HCT116 (cell line): ENCODE data around the gene MAGOHB. TPM values are rescaled to one million over a fixed set of nuclear protein-coding genes. Genes with fewer than 3 reads are reported as not detected.

Source experiments
- ATAC-seq: fragments of 200-7000 bp; cut with Tn5 transposase; 2 replicates; pipeline ENCODE4 v1.9.1; 2020; ENCODE audit warnings: mild to moderate bottlenecking, moderate library complexity
- BruUV-seq: library from RNA; stranded (reverse); fragments of 400-500 nt; replicated peaks from 2 replicates; lab custom pipeline; 2021; lab: Mats Ljungman, UMichigan
- CTCF ChIA-PET: fragments of 300-600 bp; sonication (Branson Sonifier 250); formaldehyde crosslinking; loops from one replicate; lab custom pipeline; 2021; ENCODE audit warnings: antibody characterized with exemption; lab: Charles Lee
- POLR2A ChIA-PET: fragments of 300-600, 350-600 bp; sonication (Branson Sonifier 250); formaldehyde crosslinking; loops from one replicate; lab custom pipeline; 2021; ENCODE audit warnings: antibody characterized with exemption; lab: Charles Lee
- RAD21 ChIA-PET, 2 experiments: fragments of 300-600 bp; sonication (Branson Sonifier 250); formaldehyde crosslinking; loops; one replicate each; lab custom pipeline; 2023; ENCODE audit warnings: low total read pairs in 2 of 2; ENCODE audit not compliant: uncharacterized antibody in 2 of 2, unreplicated experiment in 2 of 2, low non-redundant PET in 1 of 2; lab: Charles Lee
- DNase-seq: peaks from one replicate; pipeline ENCODE4 v3.0.0-alpha.2; 2010; ENCODE audit warnings: low read depth, low spot score
- H2AFZ ChIP-seq: fragments of 200-600 bp; shearing (Covaris generic), sonication (generic); 2 replicates; pipeline ENCODE4 v1.6.1; 2017; ENCODE audit warnings: low read depth, mixed run types, mixed read lengths, antibody characterized with exemption, low read length; ENCODE audit not compliant: poor library complexity, severe bottlenecking
- H3K27ac ChIP-seq: 2 replicates; pipeline ENCODE4 v1.5.1; 2012; ENCODE audit warnings: low read depth, low read length
- H3K27me3 ChIP-seq: fragments of 200-600 bp; sonication (generic); 2 replicates; pipeline ENCODE4 v1.6.1; 2016; ENCODE audit warnings: mixed run types, low read length, mixed read lengths; ENCODE audit not compliant: insufficient read depth
- H3K36me3 ChIP-seq, 2 experiments: fragments of 200-500 bp in 1 of 2; fragments of 200-600 bp in 1 of 2; sonication (Bioruptor generic) in 1 of 2; sonication (generic) in 1 of 2; 2 replicates each; pipeline versions ENCODE4 v1.5.1 to v1.6.1; 2014 to 2016; ENCODE audit warnings: low read length in 2 of 2, inconsistent platforms in 1 of 2, mixed read lengths in 1 of 2, mixed run types in 1 of 2; ENCODE audit not compliant: insufficient read depth in 2 of 2, control insufficient read depth in 1 of 2
- H3K4me1 ChIP-seq, 2 experiments: fragments of 200-600 bp in 1 of 2; sonication (generic) in 1 of 2; 2 replicates each; pipeline versions ENCODE4 v1.5.1 to v1.6.1; 2012 to 2017; ENCODE audit warnings: low read length in 2 of 2, inconsistent platforms in 1 of 2, mild to moderate bottlenecking in 1 of 2, mixed read lengths in 1 of 2, mixed run types in 1 of 2, moderate library complexity in 1 of 2; ENCODE audit not compliant: insufficient read depth in 2 of 2, control insufficient read depth in 1 of 2
- H3K4me2 ChIP-seq: fragments of 200-600 bp; sonication (generic); 2 replicates; pipeline ENCODE4 v1.6.1; 2017; ENCODE audit warnings: mixed run types, low read length, mixed read lengths
- H3K4me3 ChIP-seq, 2 experiments: fragments of 200-600 bp in 1 of 2; sonication (generic) in 1 of 2; replicated peaks in 1 of 2; 2 replicates each; pipeline ENCODE4 v1.5.1; 2011 to 2016; ENCODE audit warnings: low read length in 2 of 2, control low read depth in 1 of 2, low read depth in 1 of 2, mild to moderate bottlenecking in 1 of 2, mixed read lengths in 1 of 2, mixed run types in 1 of 2
- H3K79me2 ChIP-seq: fragments of 200-600 bp; sonication (generic); 2 replicates; pipeline ENCODE4 v1.6.1; 2017; ENCODE audit warnings: mild to moderate bottlenecking, mixed run types, low read length, moderate library complexity, mixed read lengths; ENCODE audit not compliant: insufficient read depth
- H3K9ac ChIP-seq: fragments of 200-600 bp; sonication (generic); 2 replicates; pipeline ENCODE4 v1.6.1; 2016; ENCODE audit warnings: low read length, mixed read lengths
- H3K9me2 ChIP-seq: fragments of 200-600 bp; sonication (generic), shearing (Covaris generic); 2 replicates; pipeline ENCODE4 v1.6.1; 2017; ENCODE audit warnings: mixed run types, mild to moderate bottlenecking, moderate library complexity; ENCODE audit not compliant: insufficient read depth
- H3K9me3 ChIP-seq, 2 experiments: fragments of 200-500 bp in 1 of 2; fragments of 200-600 bp in 1 of 2; sonication (Bioruptor generic) in 1 of 2; sonication (generic) in 1 of 2; 2 replicates each; pipeline ENCODE4 v1.6.1; 2014 to 2017; ENCODE audit warnings: low read length in 2 of 2, mixed read lengths in 2 of 2, inconsistent platforms in 1 of 2, low read depth in 1 of 2, mild to moderate bottlenecking in 1 of 2, mixed run types in 1 of 2, moderate library complexity in 1 of 2; ENCODE audit not compliant: control insufficient read depth in 1 of 2, insufficient read depth in 1 of 2
- H4K20me1 ChIP-seq: fragments of 200-600 bp; sonication (generic), shearing (Covaris generic); 2 replicates; pipeline ENCODE4 v1.6.1; 2017; ENCODE audit warnings: mixed run types, mild to moderate bottlenecking, moderate library complexity; ENCODE audit not compliant: insufficient read depth
- CEBPB ChIP-seq: IDR thresholded peaks from 2 replicates; pipeline ENCODE4 v1.6.1; 2012; ENCODE audit warnings: low read depth
- ZBTB33 ChIP-seq: IDR thresholded peaks from 2 replicates; pipeline ENCODE4 v1.6.1; 2011; ENCODE audit warnings: mild to moderate bottlenecking, low read length, moderate library complexity; ENCODE audit not compliant: insufficient replicate concordance; ENCODE audit errors: extremely low read depth
- intact Hi-C: fragments of 100-400 bp; cut with micrococcal nuclease; formaldehyde crosslinking; loops from 2 replicates; pipeline ENCODE4 v1.10.0; 2022
- total RNA-seq: library from RNA; stranded (reverse); gene quantifications from one replicate; pipeline ENCODE4 v1.2.1, GENCODE V29; 2021; ENCODE audit not compliant: unreplicated experiment
- TF ChIP-seq, protein P1 (sequence below), 3 experiments: fragments of 200-600 bp in 1 of 3; sonication (generic) in 1 of 3; IDR thresholded peaks in 2 of 3; conservative IDR thresholded peaks in 1 of 3; 2 replicates each; pipeline ENCODE4 v1.5.1; 2012 to 2017; ENCODE audit warnings: low read depth in 2 of 3, low read length in 2 of 3, antibody characterized with exemption in 1 of 3, borderline replicate concordance in 1 of 3, control low read depth in 1 of 3, mild to moderate bottlenecking in 1 of 3, mixed read lengths in 1 of 3, mixed run types in 1 of 3, moderate library complexity in 1 of 3; ENCODE audit not compliant: insufficient read depth in 1 of 3

Gene MAGOHB
- total RNA-seq, 1 experiment from 2014 or later = 55.8 TPM

DNA sequence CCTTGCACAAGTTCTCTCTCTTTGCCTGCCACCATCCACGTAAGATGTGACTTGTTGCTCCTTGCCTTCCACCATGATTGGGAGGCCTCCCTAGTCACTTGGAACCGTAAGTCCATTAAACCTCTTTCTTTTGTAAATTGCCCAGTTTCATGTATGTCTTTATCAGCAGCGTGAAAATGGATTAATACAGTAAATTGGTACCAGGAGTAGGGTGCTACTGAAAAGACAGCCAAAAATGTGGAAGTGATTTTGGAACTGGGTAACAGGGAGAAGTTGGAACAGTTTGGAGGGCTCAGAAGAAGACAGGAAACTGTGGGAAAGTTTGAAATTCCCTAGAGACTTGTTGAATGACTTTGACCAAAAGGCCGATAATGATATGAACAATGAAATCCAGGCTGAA lies 32.5 kb upstream of the MAGOHB start:
- ChIA-PET POLR2A (no interaction called here), CTCF (no interaction called here), RAD21 (no interaction called here)
- Histone ChIP-seq H3K27ac (no peak overlapping the region), H3K4me1 (no peaks in the 10 kb centered on the region), H3K9ac (no peak overlapping the region), H3K79me2 (no peaks in the 10 kb centered on the region), H3K4me2 (no peak overlapping the region), H2AFZ (no peak overlapping the region), H4K20me1 (no peaks in the 10 kb centered on the region), H3K4me3 (no peak overlapping the region), H3K9me3 (peaks cover 0 to 9% of the 10 kb centered on the region in 2 experiments; a peak in 2 of 4 replicates), H3K36me3 (no peaks in the 10 kb centered on the region), H3K27me3 (no peaks in the 10 kb centered on the region), H3K9me2 (no peaks in the 10 kb centered on the region)
- no TSS peak for BruUV-seq
- TF ChIP-seq, protein P1, sequence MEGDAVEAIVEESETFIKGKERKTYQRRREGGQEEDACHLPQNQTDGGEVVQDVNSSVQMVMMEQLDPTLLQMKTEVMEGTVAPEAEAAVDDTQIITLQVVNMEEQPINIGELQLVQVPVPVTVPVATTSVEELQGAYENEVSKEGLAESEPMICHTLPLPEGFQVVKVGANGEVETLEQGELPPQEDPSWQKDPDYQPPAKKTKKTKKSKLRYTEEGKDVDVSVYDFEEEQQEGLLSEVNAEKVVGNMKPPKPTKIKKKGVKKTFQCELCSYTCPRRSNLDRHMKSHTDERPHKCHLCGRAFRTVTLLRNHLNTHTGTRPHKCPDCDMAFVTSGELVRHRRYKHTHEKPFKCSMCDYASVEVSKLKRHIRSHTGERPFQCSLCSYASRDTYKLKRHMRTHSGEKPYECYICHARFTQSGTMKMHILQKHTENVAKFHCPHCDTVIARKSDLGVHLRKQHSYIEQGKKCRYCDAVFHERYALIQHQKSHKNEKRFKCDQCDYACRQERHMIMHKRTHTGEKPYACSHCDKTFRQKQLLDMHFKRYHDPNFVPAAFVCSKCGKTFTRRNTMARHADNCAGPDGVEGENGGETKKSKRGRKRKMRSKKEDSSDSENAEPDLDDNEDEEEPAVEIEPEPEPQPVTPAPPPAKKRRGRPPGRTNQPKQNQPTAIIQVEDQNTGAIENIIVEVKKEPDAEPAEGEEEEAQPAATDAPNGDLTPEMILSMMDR (IDR thresholded peaks at IDR 0.05 in 2 of 3, conservative IDR thresholded peaks at IDR 0.05 in 1 of 3; ENCODE audit: borderline replicate concordance in 1 of 3, insufficient read depth in 1 of 3, low read depth in 2 of 3, low read length in 2 of 3) = no peak
- intact Hi-C loops = no loop called here
- DNase-seq = no peak
- ATAC-seq = no peak

GRCh38 chr12:10641735-10642500 lies 28.5 kb upstream of the MAGOHB start:
- H4K20me1 ChIP-seq = no peaks in the 10 kb centered on the region
- no peak for TF ChIP-seq CEBPB
- no peak for TF ChIP-seq ZBTB33
- H3K36me3 ChIP-seq = no peaks in the 10 kb centered on the region
- ChIA-PET CTCF (no interaction called here), POLR2A (no interaction called here), RAD21 (no interaction called here)
- H3K27ac ChIP-seq = no peak overlapping the region
- DNase-seq = no peak
- no peak overlapping the region for H2AFZ ChIP-seq
- H3K4me3 ChIP-seq = no peak overlapping the region
- no peaks in the 10 kb centered on the region for H3K79me2 ChIP-seq
- no peak overlapping the region for H3K9ac ChIP-seq
- H3K9me3 ChIP-seq = peaks cover 0 to 9% of the 10 kb centered on the region in 2 experiments; a peak in 2 of 4 replicates
- H3K4me2 ChIP-seq = no peak overlapping the region
- intact Hi-C loops = no loop called here
- no peaks in the 10 kb centered on the region for H3K4me1 ChIP-seq
- BruUV-seq = no TSS peak
- no peaks in the 10 kb centered on the region for H3K9me2 ChIP-seq
- H3K27me3 ChIP-seq = no peaks in the 10 kb centered on the region
- ATAC-seq = no peak
